Measurements from ENCODE around the gene FAAP20. TPM values are rescaled to one million over a fixed set of nuclear protein-coding genes. Genes with fewer than 3 reads are reported as not detected.

The FAAP20 gene
- total and polyA plus RNA-seq, 9 of the 15 experiments (the other 6 are each of a cell fraction or from before 2014, with no cell fraction given) = 0.58 to 143 (median 9.9) TPM

GRCh38 chr1:2194898-2195673 is 514 bp upstream of the FAAP20 start (continued):
- TF ChIP-seq HDAC1 (IDR thresholded peaks at IDR 0.05) (peak in 1 of 2 experiments; percentile 64; a peak in 1 of 4 replicates), HDAC3 (IDR thresholded peaks at IDR 0.05; ENCODE audit: borderline replicate concordance, partially characterized antibody) (no peak), HDAC8 (tag; IDR thresholded peaks at IDR 0.05) (peak; percentile 27; the same call in 1 of the 2 replicates), CREB1 (IDR thresholded peaks at IDR 0.05) (0 out of 2 replicates have a peak, but pooled peaks have one; percentile 3), CREB1 (CRISPR knock-in tag; IDR thresholded peaks at IDR 0.05) (peak; percentile 23; the same call in 1 of the 2 replicates), TARDBP (IDR thresholded peaks at IDR 0.05) (peak; percentile 65), ZSCAN32 (CRISPR knock-in tag; IDR thresholded peaks at IDR 0.05) (0 out of 2 replicates have a peak, but pooled peaks have one; percentile 7), HMGXB4 (CRISPR knock-in tag; IDR thresholded peaks at IDR 0.05) (peak; percentile 49; the same call in 1 of the 2 replicates), POLR3G (IDR thresholded peaks at IDR 0.05; ENCODE audit: extremely low read depth, insufficient read length, insufficient replicate concordance) (no peak), MAZ (CRISPR knock-in tag; conservative IDR thresholded peaks at IDR 0.05 in 1 of 2, IDR thresholded peaks at IDR 0.05 in 1 of 2) (peak; percentile 92 to 95), KHSRP (IDR thresholded peaks at IDR 0.05) (no peak), ZNF184 (CRISPR knock-in tag; IDR thresholded peaks at IDR 0.05) (no peak), SIN3B (IDR thresholded peaks at IDR 0.05; ENCODE audit: low read depth) (peak; percentile 94), ZNF408 (CRISPR knock-in tag; IDR thresholded peaks at IDR 0.05; ENCODE audit: low read depth) (no peak), ZNF764 (CRISPR knock-in tag; IDR thresholded peaks at IDR 0.05; ENCODE audit: low read depth) (peak; percentile 74), ELF2 (CRISPR knock-in tag; IDR thresholded peaks at IDR 0.05) (peak; percentile 70), TSC22D4 (tag; IDR thresholded peaks at IDR 0.05) (no peak), OTX1 (CRISPR knock-in tag; IDR thresholded peaks at IDR 0.05) (peak; percentile 14; the same call in 1 of the 2 replicates), ZNF589 (CRISPR knock-in tag; IDR thresholded peaks at IDR 0.05; ENCODE audit: low read depth) (peak; percentile 63; the same call in 1 of the 2 replicates), ATF6 (CRISPR knock-in tag; IDR thresholded peaks at IDR 0.05) (0 out of 2 replicates have a peak, but pooled peaks have one; percentile 87)
- TF ChIP-seq, protein P1, sequence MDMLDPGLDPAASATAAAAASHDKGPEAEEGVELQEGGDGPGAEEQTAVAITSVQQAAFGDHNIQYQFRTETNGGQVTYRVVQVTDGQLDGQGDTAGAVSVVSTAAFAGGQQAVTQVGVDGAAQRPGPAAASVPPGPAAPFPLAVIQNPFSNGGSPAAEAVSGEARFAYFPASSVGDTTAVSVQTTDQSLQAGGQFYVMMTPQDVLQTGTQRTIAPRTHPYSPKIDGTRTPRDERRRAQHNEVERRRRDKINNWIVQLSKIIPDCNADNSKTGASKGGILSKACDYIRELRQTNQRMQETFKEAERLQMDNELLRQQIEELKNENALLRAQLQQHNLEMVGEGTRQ (CRISPR knock-in tag; IDR thresholded peaks at IDR 0.05) = no peak
- TF ChIP-seq, protein P2, sequence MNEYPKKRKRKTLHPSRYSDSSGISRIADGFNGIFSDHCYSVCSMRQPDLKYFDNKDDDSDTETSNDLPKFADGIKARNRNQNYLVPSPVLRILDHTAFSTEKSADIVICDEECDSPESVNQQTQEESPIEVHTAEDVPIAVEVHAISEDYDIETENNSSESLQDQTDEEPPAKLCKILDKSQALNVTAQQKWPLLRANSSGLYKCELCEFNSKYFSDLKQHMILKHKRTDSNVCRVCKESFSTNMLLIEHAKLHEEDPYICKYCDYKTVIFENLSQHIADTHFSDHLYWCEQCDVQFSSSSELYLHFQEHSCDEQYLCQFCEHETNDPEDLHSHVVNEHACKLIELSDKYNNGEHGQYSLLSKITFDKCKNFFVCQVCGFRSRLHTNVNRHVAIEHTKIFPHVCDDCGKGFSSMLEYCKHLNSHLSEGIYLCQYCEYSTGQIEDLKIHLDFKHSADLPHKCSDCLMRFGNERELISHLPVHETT (CRISPR knock-in tag; conservative IDR thresholded peaks at IDR 0.05 in 1 of 2, IDR thresholded peaks at IDR 0.05 in 1 of 2) = peak in 1 of 2 experiments; percentile 94; a peak in 2 of 4 replicates
